Thyroid gland (tissue), 4 donors: ENCODE measurements around the gene MAPK11.

Experiments
- CTCF ChIP-seq, 6 experiments: fragments of 200-600 bp in 3 of 6; fragments of 450-650 bp in 3 of 6; sonication (generic) in 3 of 6; IDR thresholded peaks; one replicate each; pipeline ENCODE4 v1.5.1; 2016 to 2019; ENCODE audit warnings: antibody characterized with exemption in 6 of 6, mild to moderate bottlenecking in 2 of 6, inconsistent platforms in 1 of 6, moderate library complexity in 1 of 6
- POLR2A ChIP-seq, 2 donors: fragments of 450-650 bp; IDR thresholded peaks; one replicate each; pipeline ENCODE4 v1.6.1; 2017; ENCODE audit warnings: antibody characterized with exemption in 2 of 2, mild to moderate bottlenecking in 2 of 2, moderate library complexity in 1 of 2

- no peak for TF ChIP-seq POLR2A (IDR thresholded peaks at IDR 0.05)
- no peak for TF ChIP-seq CTCF (IDR thresholded peaks at IDR 0.05)
Measured at GRCh38 chr22:50248196-50249081, 21.7 kb downstream of the MAPK11 start.
